ENCODE data around the gene PPP1R15B.

Gene PPP1R15B

GRCh38 chr1:204442376-204443259, 31.0 kb upstream of the PPP1R15B start:
- DNase-seq (ENCODE audit: low read depth in 1 of 2, low spot score in 1 of 2): no peak
- Histone ChIP-seq H3K27ac (replicated peaks) (no peak overlapping the region), H3K4me3 (replicated peaks; ENCODE audit: insufficient read depth, low read length) (no peak overlapping the region), H3K27me3 (ENCODE audit: insufficient read depth, poor library complexity, severe bottlenecking) (no peaks in the 10 kb centered on the region)
- TF ChIP-seq REST (IDR thresholded peaks at IDR 0.05; ENCODE audit: insufficient replicate concordance, low read depth): no peak
- no peak for TF ChIP-seq GABPA (IDR thresholded peaks at IDR 0.05; ENCODE audit: low read depth)
- TF ChIP-seq CTCF (IDR thresholded peaks at IDR 0.05; ENCODE audit: insufficient read depth, low read length): no peak
- no peak for TF ChIP-seq POLR2AphosphoS5 (IDR thresholded peaks at IDR 0.05; ENCODE audit: low read depth)
- TF ChIP-seq SPI1 (IDR thresholded peaks at IDR 0.05; ENCODE audit: borderline replicate concordance, low read depth): no peak

GRCh38 chr1:204441558-204441957, 29.9 kb upstream of the PPP1R15B start:
- DNase-seq (ENCODE audit: low read depth in 1 of 2, low spot score in 1 of 2): no peak
- Histone ChIP-seq H3K4me3 (replicated peaks; ENCODE audit: insufficient read depth, low read length) (no peak overlapping the region), H3K27ac (replicated peaks) (no peak overlapping the region), H3K27me3 (ENCODE audit: insufficient read depth, poor library complexity, severe bottlenecking) (no peaks in the 10 kb centered on the region)
- TF ChIP-seq CTCF (IDR thresholded peaks at IDR 0.05; ENCODE audit: insufficient read depth, low read length) (no peak), REST (IDR thresholded peaks at IDR 0.05; ENCODE audit: insufficient replicate concordance, low read depth) (no peak), POLR2AphosphoS5 (IDR thresholded peaks at IDR 0.05; ENCODE audit: low read depth) (no peak), SPI1 (IDR thresholded peaks at IDR 0.05; ENCODE audit: borderline replicate concordance, low read depth) (no peak), GABPA (IDR thresholded peaks at IDR 0.05; ENCODE audit: low read depth) (no peak)

GRCh38 chr1:204439621-204440375, 28.2 kb upstream of the PPP1R15B start:
- no peak for TF ChIP-seq GABPA (IDR thresholded peaks at IDR 0.05; ENCODE audit: low read depth)
- no peak for TF ChIP-seq REST (IDR thresholded peaks at IDR 0.05; ENCODE audit: insufficient replicate concordance, low read depth)
- TF ChIP-seq CTCF (IDR thresholded peaks at IDR 0.05; ENCODE audit: insufficient read depth, low read length): no peak
- no peak for TF ChIP-seq SPI1 (IDR thresholded peaks at IDR 0.05; ENCODE audit: borderline replicate concordance, low read depth)
- TF ChIP-seq POLR2AphosphoS5 (IDR thresholded peaks at IDR 0.05; ENCODE audit: low read depth): no peak
- no peak overlapping the region for H3K27ac ChIP-seq (replicated peaks)

More at GRCh38 chr1:204439621-204440375, 28.2 kb upstream of the PPP1R15B start:
- no peak for DNase-seq (ENCODE audit: low read depth in 1 of 2, low spot score in 1 of 2)
- Histone ChIP-seq H3K27me3 (ENCODE audit: insufficient read depth, poor library complexity, severe bottlenecking) (no peaks in the 10 kb centered on the region), H3K4me3 (replicated peaks; ENCODE audit: insufficient read depth, low read length) (no peak overlapping the region)
